AG04449 (cell line): ENCODE measurements around the gene PRMT3.

Experiments used
- CTCF ChIA-PET: fragments of 350-600 bp; formaldehyde crosslinking; extraction: SDS; loops from one replicate; lab custom pipeline; 2021; ENCODE audit warnings: antibody characterized with exemption; lab: Yijun Ruan, JAX
- POLR2A ChIA-PET: fragments of 400-600, 350-600 bp; formaldehyde crosslinking; extraction: SDS; loops from one replicate; lab custom pipeline; 2020; ENCODE audit warnings: antibody characterized with exemption, inconsistent platforms; lab: Yijun Ruan, JAX
- DNase-seq: peaks from one replicate; pipeline ENCODE4 v3.0.0-alpha.2; 2010; ENCODE audit warnings: low read depth, low spot score
- H3K4me3 ChIP-seq: 2 replicates; pipeline ENCODE4 v1.5.1; 2011; ENCODE audit warnings: low read depth, mild to moderate bottlenecking, control low read depth, low read length
- CTCF ChIP-seq: IDR thresholded peaks from one replicate; pipeline ENCODE4 v1.5.1; 2011; ENCODE audit warnings: mild to moderate bottlenecking, moderate library complexity, low read length, control low read depth, inconsistent platforms; ENCODE audit not compliant: insufficient read depth; ENCODE audit errors: missing control alignments

Gene PRMT3

DNA sequence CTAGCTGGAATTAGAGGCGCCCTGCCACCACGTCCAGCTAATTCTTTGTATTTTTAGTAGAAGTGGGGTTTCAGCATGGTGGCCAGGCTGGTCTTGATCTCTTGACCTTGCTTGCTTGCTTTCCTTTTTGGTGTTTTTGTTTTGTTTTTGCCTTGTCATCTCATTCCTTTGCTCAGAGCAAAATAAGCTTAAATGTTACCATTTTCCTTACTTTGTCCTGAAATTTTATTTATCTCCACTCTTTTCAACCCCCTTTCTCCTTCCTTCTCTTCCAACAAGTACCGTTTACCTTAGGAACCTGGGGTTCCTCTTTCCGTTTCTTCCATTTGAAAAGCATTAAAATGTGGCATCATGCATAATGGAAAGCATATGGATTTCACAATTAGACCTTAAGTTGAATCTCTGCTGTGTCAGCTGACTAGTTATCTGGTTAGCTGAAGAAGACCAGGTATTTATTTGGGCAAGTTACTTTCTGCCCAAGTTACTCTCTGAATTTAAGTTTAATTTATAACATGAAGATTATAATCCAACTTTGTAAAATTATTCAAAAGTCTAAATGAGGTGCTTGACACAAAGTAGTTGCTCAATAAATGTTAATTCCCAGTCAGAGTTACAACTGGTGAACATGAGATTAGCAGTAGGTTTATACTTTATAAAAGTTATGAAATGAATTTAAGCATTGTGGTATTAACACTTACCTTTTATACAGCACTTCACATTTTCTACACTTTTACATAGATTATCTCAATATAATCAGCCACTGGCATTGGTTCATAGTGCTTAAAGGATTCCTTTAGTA, 69.7 kb downstream of the PRMT3 start:
- DNase-seq, result no peak
- CTCF ChIA-PET, result no interaction called here
- no peak overlapping the region for H3K4me3 ChIP-seq
- TF ChIP-seq CTCF, result no peak
- POLR2A ChIA-PET, result no interaction called here

- DNase-seq, result no peak
- CTCF ChIA-PET, result interaction anchor here (1.0 kb wide), 1 partner anchor 152 kb away, joined by 3 read pairs; no protein-coding TSS in a partner anchor
- H3K4me3 ChIP-seq, result no peak overlapping the region
- no peak for TF ChIP-seq CTCF
- POLR2A ChIA-PET, result no interaction called here
Measured at GRCh38 chr11:20457934-20458680, 70.6 kb downstream of the PRMT3 start.

DNA sequence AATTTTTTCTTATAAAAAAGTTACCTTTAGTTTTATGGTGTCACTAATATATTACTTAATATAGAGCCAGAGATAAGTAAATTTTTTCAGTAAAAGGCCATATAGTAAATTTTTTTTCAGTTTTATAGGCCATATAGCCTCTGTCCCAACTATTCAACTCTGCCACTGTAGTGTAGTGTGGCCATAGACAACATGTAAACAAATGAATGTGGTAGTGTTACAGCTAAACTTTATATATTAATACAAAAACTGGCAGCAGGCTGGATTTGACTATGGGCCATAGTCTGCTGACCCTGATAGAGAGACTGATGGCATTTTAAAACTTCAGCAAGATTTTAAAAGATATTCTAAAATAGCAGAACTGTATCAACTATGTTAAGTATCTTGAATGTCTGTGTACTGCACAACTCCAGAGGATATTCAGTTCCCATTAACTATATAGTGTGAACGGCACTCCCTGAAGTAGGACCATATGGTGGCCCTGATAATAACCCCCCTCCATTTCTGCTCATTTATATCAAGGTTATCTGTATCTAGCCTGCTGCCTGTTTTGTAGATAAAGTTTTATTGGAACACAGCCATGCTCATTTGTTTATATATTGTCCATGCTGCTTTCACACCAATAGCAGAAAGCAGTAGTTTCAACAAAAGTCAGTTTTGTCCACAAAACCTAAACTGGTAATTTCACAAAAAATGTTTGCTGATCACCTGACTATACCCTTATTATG, 71.6 kb downstream of the PRMT3 start:
- no peak for TF ChIP-seq CTCF
- CTCF ChIA-PET, result interaction anchor here (0.9 to 1.0 kb wide), 2 partner anchors 72 to 151 kb away, joined by 3 read pairs; no protein-coding TSS in a partner anchor
- H3K4me3 ChIP-seq, result no peak overlapping the region
- POLR2A ChIA-PET, result no interaction called here
- DNase-seq, result no peak

GRCh38 chr11:20459865-20460264, 72.3 kb downstream of the PRMT3 start:
- ChIA-PET POLR2A (no interaction called here), CTCF (interaction anchor here (0.9 to 1.2 kb wide), 2 partner anchors 9 to 73 kb away, joined by 3 to 5 read pairs; no protein-coding TSS in a partner anchor)
- no peak for DNase-seq
- H3K4me3 ChIP-seq, result no peak overlapping the region
- TF ChIP-seq CTCF, result no peak

GRCh38 chr11:20464518-20464917, 77.0 kb downstream of the PRMT3 start:
- no peak for DNase-seq
- POLR2A ChIA-PET, result no interaction called here
- CTCF ChIA-PET, result no interaction called here

More at GRCh38 chr11:20464518-20464917, 77.0 kb downstream of the PRMT3 start:
- no peak for TF ChIP-seq CTCF
- H3K4me3 ChIP-seq, result no peak overlapping the region
